ENCODE measurements around the gene PXMP4.
A peak's percentile ranks its signal among the peaks of the same experiment; 100 is the strongest.
"Not testable (repeated sequence)": the region's sequence is repeated elsewhere in the genome, so short reads cannot be mapped to it uniquely, and the experiment has no call there.

PXMP4 gene, protein sequence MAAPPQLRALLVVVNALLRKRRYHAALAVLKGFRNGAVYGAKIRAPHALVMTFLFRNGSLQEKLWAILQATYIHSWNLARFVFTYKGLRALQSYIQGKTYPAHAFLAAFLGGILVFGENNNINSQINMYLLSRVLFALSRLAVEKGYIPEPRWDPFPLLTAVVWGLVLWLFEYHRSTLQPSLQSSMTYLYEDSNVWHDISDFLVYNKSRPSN

DNA sequence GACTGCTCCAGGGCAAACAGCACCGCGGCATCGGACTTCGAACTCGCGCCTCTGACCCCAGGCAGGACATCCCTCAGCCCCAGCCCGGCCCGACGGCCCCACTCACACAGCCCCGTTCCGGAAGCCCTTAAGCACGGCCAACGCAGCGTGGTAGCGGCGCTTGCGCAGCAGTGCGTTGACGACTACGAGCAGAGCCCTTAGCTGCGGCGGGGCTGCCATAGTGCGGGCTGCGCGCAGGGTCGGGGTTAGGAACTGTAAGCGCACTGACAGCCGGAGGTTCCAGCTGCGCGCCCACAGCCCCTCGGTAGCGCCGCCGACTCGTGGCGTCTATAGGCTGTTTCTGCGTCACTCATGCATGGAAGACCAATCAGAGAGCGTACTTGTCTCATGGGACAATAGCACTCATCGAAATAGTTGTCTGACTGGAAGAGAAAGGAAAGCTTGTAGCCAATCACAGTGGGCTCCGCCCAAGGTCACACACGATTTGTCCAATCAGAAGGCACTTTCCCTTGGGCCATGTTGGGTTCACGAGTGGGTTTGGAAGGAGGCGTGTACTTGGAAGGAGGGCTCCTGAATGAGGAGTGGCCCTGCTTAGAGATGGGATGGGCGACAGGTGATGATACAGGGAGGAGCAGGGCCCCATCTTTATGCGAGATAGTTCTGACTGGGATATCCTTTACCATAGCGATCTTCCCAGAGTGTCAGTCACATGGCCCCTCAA lies at the start of gene PXMP4:
PXMP4 (minus strand) TSS at position 322 of the 721 bp plus-strand sequence; CDS start at position 219, 103 bp downstream.
- DNase-seq, result peak; percentile 98

DNA sequence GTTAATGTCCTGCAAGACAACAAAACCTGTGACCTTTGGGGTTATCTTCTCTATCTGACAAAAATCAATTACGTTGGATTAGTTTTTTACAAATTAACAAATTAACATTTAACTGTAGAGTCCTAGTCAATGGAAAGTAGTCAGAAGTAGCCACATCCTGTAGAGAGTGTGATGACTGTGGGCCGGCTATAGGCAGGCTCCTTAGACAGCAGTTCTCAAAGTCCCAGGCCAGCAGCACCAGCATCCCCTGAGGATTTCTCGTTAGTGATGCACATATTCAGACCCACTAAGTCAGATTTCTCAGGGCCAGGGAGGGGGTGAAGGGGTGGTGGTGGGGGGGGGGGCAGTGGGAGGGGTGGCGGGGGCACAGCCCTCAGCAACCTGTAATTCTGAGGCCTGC lies 48.9 kb upstream of the PXMP4 start:
- no peak for DNase-seq

DNA sequence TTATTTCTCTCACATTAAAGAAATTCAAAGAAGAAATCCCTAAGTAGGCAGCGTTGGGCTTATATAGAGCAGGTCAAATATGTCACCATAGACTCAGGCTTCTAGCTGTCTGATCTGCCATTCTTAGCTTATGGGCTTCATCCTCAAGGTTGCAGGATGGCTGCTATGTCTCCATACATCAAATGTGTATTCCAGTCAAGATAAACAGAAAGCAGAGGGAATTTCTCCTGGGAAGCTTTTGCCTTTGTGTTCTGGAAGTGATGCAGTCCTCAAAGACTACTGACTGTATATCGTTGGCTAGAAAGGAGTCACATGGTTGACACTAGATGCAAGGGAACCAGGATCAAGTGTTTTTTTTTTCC lies 47.6 kb upstream of the PXMP4 start:
- DNase-seq, result no peak

DNA sequence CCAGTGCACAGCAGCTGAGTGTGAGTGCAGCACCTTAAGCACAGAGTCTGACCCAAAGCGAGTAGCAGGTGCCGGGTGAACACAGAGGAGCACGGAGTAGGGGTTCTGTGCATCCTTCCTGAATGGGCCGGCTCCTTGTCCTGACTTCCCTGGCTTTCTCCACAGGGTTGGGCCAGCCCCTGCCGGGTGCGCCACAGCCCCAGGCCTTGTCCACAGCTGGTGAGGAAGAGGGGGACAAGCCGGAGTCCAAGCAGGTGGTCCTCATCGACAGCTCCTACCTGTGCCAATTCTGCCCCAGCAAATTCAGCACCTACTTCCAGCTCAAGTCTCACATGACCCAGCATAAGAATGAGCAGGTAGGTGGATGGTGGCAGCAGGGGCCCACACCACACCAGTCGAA lies 46.6 kb upstream of the PXMP4 start:
- DNase-seq, result no peak

DNA sequence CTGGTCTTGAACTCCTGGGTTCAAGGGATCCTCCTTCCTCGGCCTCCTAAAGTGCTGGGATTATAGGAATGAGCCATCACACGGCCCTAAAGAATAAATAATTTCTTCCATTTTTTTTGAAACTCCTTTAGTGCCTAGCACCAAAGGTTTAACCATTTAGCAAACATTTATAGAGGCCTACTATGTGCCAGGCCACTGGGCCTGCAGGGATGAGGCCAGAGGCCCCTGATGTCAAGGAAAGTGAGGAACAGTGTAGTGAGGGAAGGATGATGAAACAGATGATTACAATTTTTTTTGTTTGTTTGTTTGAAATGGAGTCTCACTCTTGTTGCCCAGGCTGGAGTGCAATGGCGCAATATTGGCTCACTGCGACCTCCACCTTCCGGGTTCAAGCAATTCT lies 45.5 kb upstream of the PXMP4 start:
- no peak for DNase-seq

DNA sequence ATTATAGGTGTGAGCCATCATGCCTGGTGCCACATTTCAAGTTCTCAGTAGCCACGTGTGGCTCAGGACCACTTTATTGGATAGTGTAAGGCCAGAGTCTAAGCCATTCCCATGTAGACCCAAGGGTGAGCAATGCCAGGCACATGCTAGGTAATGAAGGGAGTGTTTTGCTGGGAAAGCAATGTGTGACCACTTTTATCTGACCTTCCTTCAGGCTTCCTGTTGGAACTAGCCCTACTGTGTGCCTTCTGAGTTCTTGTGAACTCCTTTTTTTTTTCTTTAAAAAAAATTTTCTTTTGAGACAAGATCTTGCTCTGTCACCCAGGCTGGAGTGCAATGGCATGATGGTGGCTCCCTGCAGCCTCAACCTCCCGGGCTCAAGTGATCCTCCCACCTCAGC lies 45.0 kb upstream of the PXMP4 start:
- DNase-seq, result no peak

DNA sequence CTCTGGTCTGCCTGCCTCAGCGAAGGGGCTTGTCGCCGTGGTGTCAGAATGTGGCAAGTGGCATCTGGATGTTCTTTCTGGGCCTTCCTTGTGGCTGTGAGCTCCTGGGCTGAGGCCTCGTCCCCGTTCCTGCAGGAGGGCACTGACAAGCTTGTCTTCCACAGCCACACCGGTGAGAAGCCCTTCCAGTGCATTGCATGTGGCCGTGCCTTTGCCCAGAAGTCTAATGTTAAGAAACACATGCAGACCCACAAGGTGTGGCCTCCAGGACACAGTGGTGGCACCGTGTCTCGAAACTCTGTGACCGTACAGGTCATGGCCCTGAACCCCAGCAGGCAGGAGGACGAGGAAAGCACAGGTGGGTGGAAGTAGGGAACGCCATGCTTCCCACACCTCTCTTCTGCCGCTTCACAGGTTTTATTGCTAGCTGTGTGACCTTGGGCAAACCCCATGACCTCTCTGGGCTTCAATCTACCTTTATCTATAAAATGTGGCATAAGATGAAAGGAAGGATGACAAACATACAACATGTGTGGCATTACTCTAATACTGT lies 41.7 kb upstream of the PXMP4 start:
- no peak for DNase-seq

DNA sequence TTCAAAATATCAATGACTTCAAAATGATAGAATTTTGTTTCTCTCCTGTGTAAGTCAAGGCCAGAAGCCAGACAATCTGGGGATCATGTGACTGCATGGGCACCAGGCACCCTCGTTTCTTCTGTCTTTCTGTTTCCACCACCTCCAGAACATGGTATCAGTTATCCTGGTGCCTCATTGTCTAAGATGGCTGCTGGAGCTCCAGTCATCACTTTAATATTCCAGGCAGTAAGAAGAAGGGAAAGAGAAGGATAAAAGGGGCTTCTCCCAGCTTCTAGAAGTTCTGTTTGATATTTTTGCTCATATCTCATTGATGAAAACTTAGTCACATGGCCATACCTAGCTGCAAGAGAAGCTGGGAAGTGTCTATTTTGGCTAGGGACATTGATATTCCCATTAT lies 37.3 kb upstream of the PXMP4 start:
- DNase-seq, result no peak

DNA sequence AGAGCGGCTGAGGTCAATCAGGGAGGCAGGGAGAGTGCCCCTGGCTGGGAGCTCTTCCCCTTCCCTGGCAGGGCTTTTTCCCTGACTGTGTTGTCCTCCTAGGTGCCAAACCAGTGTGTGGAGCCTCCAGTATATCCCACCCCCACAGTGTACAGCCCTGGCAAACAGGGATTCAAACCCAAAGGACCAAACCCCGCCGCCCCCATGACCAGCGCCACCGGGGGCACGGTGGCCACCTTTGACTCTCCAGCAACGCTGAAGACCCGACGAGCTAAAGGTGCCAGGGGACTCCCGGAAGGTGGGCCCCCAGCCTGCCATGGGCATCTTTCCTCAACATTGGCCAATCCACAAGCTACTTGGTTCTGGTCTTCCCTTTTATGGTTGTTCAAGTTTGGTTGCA lies 36.9 kb upstream of the PXMP4 start:
- no peak for DNase-seq

DNA sequence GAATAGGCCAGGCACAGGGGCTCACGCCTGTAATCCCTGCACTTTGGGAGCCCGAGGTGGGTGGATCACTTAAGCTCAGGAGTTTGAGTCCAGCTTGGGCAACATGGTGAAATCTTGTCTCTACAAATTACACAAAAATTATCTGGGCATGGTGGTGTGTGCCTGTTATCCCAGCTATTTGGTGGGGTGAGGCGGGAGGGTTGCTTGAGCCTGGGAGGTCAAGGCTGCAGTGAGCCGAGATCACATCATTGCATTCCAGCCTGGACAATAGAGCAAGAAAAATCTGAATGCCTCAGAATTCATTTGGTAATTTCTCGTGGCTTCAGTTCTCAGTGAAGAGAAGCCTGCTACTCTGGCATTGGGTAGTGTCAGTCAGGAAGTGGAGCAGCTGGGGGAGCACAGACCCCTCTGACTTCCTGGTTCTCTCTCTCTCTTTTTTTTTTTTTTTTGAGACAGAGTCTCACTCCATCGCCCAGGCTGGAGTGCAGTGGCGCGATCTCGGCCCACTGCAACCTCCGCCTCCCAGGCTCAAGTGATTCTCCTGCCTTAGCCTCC lies 35.9 kb upstream of the PXMP4 start:
- not testable (repeated sequence) for DNase-seq

DNA sequence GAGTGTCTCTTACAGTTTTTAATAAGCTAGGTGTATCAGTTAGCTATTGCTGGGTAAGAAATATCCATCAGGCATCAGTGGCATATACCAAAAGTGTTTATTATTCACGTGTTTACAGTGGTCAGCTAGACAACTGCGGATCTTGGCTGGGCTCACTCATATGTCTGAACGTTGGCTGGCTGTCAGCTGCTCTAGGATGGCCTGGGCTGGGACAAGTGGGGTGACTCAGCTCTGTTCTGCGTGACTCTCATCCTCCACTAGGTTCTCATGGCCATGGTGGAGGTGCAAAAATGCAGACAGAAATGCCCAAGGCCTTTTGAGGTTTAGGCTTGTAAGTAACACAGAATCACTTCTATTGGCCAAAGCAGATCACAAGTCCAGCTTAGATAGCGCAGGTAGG lies 33.7 kb upstream of the PXMP4 start:
- DNase-seq, result no peak

DNA sequence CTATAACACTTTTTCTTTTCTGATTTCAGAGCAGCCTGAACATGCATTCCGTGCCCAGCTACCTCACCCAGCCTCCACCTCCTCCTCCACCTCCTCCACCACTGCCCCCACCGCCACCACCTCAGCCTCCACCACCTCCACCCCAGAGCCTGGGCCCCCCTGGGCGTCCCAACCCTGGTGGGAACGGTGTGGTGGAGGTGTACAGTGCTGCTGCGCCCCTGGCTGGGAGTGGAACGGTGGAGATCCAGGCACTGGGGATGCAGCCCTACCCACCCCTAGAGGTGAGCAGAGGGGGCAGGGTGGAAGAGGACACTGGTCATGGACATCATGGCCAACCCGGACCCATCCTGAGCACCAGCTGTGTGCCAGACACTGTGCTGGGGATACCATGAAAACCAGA lies 33.0 kb upstream of the PXMP4 start:
- no peak for DNase-seq

DNA sequence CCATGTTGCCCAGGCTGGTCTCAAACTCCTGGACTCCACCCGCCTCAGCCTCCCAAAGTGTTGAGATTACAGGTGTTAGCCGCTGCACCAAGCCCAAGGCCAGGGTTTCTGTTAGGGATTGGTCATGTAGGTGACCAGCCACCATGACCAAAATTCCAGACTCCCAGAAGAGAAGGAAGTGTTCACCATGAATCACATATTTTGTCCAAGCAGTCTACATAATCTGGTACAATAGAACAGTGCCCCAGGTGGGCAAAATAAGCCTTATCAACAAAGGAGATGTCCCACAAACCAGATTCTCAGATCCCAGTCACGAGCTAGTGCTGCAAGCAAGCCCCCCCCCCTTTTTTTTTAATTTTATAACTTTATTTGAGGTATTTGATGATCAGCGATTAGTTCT lies 31.7 kb upstream of the PXMP4 start:
- DNase-seq, result no peak

DNA sequence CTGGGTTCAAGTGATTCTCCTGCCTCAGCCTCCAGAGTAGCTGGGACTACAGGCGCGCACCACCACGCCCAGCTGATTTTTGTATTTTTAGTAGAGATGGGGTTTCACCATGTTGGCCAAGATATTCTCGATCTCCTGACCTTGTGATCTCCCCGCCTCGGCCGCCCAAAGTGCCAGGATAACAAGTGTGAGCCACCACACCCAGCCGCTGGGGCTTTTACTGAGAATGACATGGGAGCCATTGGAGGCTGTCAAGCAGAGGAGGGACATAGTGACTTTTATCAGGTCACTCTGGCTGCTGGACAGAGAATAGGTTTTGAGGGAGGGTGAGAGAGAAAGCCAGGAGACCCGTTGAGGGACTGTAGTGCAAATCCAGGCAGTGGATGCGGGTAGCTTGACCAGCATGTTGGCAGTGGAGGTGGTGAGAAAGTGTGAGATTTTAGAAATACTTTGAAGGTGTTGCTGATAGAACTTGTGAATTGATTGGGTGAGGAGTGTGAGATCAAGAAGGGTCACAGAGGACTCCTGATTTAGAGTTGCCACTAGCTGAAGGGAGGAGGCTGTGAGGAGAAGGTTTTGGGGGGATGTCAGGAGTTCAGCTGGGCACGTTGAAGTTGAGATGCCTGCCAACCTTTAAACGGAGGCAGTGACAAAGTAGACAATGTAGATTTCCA lies 26.4 kb upstream of the PXMP4 start:
- DNase-seq, result no peak

DNA sequence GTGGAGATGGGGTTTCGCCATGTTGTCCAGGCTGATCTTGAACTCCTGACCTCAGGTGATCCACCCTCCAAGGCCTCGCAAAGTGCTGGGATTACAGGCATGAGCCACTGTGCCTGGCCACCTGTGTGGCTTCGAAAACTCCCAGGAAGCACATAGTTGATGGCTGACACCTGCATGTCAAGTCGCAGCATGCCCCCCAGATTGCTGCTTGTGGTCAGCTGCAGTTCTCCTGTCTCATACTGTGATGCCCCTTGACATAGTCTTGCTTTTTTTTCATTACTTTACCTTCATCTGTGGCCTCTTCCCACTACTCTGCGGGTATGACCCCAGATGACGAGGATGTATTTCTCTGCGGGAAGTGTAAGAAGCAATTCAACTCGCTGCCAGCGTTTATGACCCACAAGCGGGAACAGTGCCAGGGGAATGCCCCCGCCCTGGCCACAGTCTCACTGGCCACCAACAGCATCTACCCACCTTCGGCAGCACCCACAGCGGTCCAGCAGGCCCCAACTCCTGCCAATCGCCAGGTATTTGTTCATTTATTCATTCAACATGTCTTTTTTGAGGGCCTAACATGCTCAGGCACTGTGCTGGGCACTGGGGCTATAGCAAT lies 24.8 kb upstream of the PXMP4 start:
- DNase-seq, result no peak

DNA sequence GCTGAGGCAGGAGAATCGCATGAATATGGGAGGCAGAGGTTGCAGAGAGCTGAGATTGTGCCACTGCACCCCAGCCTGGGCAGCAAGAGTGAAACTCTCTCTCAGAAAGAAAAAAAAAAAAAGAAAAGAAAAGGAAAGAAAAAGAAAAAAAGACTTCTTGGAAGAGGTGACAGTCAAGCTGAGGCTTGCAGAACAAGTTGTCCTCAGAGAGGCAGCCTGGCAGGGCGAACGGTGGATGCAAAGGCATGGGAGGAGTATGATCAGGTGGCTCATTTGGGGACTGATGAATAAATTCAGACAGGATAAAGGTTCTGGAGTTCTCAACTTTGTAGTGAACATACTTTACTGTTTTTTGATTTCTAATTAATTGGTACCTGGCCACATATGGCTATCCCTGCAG lies 24.1 kb upstream of the PXMP4 start:
- DNase-seq, result no peak

DNA sequence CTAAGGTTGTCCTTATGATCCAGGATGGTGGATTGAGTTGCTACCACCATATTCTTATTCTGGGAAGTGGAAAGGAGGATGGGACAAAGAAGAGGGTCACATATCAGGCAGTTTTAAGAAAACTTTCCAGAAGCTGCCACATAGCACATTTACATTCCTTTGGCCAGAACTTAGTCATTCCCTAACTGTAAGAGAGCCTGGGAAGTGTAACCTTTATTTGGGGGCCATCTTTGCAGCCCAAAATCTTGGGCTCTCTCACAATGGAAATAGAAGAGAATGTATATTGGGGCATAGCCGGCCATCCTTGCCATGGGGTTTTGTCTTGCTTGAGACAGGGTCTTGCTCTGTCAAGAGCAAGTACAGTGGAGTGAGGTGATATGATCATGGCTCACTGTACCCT lies 20.1 kb upstream of the PXMP4 start:
- DNase-seq, result no peak

DNA sequence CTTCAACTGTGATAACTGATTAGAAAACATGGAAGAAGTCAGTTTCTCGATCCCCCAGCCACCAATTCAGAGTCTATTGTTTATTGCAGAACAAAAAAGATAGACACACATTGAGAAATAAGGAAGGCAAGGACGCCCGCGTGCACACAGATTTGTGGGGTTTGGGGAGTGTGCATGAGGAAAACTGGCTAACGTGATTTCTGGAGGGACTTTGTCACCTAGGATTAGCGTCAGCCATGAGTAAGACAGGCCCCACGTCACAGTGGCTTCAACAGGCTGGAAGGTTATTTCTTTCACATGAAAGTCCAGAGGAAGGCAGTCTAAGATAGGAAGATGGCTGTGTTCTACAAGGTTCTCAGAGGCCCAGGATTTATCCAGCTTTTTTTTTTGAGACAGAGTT lies 19.4 kb upstream of the PXMP4 start:
- DNase-seq, result no peak

DNA sequence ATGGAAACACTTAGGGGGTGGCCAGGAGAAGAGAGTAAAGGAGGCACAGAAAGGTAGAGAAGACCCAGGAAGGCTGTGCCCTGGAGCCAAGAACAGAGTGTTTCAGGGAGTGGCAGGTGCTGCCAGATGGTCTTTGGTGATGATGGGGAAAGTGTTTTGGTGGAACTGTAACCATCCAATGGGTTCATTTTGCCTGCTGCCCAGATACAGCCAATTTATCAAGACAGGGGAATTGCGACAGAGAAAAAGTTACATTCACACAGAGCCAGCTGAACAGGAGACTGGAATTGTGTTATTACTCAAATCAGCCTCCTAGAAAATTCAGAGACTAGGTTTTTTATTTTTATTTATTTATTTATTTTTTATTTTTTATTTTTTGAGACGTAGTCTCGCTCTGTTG lies 16.9 kb upstream of the PXMP4 start:
- DNase-seq, result no peak

DNA sequence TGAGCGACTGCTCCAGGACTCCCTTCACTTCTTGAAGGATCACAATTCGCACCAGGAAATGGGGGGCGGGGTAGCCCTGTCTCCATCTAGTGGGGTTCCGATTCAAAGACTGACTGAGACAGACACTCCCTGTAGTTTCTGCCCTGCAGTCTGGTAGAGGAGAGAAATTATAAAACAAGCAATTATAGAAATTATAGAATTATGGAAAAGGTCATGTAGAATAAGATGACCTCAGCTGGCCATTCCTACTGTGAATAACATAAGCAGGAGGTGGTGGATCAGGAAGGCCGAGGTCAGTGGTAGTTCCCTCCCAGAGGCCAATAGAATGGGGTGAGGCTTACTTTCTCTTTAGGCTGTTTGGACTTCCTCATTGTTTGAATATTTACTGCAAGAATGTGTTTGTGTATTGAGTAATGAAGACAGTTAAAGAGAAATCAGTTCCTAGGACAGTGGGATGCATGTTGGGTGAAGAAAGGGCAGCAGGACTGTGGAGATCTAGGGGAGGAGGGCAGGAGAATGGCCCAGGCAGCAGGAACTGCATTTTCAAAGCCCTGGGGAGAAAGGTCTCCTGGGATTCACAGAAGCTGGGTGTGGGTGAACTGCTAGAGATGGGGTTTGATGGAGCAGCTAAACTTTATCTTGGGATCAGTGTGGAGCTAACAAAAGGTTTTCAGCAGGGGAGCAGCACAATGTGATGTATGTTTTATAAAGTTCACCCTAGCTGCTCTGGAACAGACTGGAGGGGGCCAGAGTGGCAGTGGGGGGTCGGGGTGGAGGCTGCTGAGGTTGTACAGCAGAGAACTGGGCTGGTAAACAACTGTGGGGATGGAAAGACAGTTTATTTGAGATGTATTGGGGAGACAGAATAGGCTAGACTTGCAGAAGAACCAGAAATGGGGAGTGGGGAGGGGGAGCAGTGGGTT lies 13.8 kb upstream of the PXMP4 start:
- peak; percentile 83 for DNase-seq

DNA sequence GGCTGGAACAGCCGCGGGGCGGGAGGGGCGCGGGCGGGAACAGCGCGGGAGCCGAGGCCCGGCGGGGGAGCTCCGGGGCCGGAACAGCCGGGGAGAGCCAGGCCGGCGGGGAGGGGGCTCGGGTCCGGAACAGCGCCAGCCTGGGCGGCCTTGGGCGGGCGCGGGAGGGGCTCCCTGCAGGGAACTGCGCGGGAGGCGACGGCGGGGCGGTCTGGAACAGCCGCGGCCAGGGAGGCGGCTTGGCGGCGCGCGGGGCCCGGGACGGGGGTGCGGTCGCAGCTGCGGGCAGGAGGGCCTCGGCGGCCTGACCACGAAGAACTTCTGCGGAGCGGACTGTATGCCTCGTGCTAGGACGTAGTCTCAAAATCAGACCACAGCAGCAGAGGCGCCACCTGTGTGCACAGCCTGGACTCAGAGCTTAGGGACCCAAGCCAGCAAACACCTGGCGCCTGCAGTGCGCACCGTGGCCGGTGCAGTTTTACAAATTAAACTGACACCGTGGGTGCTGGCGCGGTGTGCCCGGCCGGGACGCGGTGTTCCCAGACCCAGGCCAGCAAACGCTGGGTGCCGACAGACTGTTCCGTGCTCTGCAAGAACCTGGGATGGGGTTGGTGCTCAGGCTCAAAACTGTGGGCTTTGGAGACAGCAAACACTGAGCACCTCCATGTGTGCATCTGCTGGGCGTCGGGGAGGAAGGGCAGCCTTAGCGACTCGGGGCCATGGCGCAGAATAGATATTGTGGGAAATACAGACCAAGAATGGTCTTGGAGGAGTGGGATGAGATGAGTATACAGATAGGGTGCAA lies 12.3 kb upstream of the PXMP4 start:
- peak; percentile 97 for DNase-seq

All from OCI-M1 (cell line).